ENCODE results near the gene SMIM24.

Gene SMIM24

GRCh38 chr19:3478409-3479176, 1.7 kb downstream of the SMIM24 start:
- no peak for TF ChIP-seq CTCF (IDR thresholded peaks at IDR 0.05; ENCODE audit: insufficient read depth, low read depth, low read length, missing control alignments)
- H3K4me3 ChIP-seq (ENCODE audit: low read depth, low read length), result no peak overlapping the region
- DNase-seq (ENCODE audit: low read depth), result no peak

GRCh38 chr19:3477951-3478350, 2.4 kb downstream of the SMIM24 start:
- no peak for DNase-seq (ENCODE audit: low read depth)
- no peak for TF ChIP-seq CTCF (IDR thresholded peaks at IDR 0.05; ENCODE audit: insufficient read depth, low read depth, low read length, missing control alignments)
- H3K4me3 ChIP-seq (ENCODE audit: low read depth, low read length), result no peak overlapping the region

- no peak for TF ChIP-seq CTCF (IDR thresholded peaks at IDR 0.05; ENCODE audit: insufficient read depth, low read depth, low read length, missing control alignments)
- no peak overlapping the region for H3K4me3 ChIP-seq (ENCODE audit: low read depth, low read length)
- DNase-seq (ENCODE audit: low read depth), result no peak
Observed at GRCh38 chr19:3477506-3477905, 2.8 kb downstream of the SMIM24 start.

GRCh38 chr19:3476830-3477229, 3.5 kb downstream of the SMIM24 start:
- H3K4me3 ChIP-seq (ENCODE audit: low read depth, low read length), result no peak overlapping the region
- no peak for TF ChIP-seq CTCF (IDR thresholded peaks at IDR 0.05; ENCODE audit: insufficient read depth, low read depth, low read length, missing control alignments)
- DNase-seq (ENCODE audit: low read depth), result no peak

GRCh38 chr19:3475449-3475848, 4.9 kb downstream of the SMIM24 start:
- TF ChIP-seq CTCF (IDR thresholded peaks at IDR 0.05; ENCODE audit: insufficient read depth, low read depth, low read length, missing control alignments), result no peak
- no peak overlapping the region for H3K4me3 ChIP-seq (ENCODE audit: low read depth, low read length)
- no peak for DNase-seq (ENCODE audit: low read depth)

GRCh38 chr19:3474614-3475013, 5.7 kb downstream of the SMIM24 start:
- DNase-seq (ENCODE audit: low read depth), result no peak
- no peak overlapping the region for H3K4me3 ChIP-seq (ENCODE audit: low read depth, low read length)
- no peak for TF ChIP-seq CTCF (IDR thresholded peaks at IDR 0.05; ENCODE audit: insufficient read depth, low read depth, low read length, missing control alignments)

- no peak for DNase-seq (ENCODE audit: low read depth)
- no peak for TF ChIP-seq CTCF (IDR thresholded peaks at IDR 0.05; ENCODE audit: insufficient read depth, low read depth, low read length, missing control alignments)
- H3K4me3 ChIP-seq (ENCODE audit: low read depth, low read length), result no peak overlapping the region
Observed at GRCh38 chr19:3474010-3474409, 6.3 kb downstream of the SMIM24 start.

Data from GM12865 (cell line).